Measurements from ENCODE around the gene SYP.
"Not testable (repeated sequence)": the region's sequence is repeated elsewhere in the genome, so short reads cannot be mapped to it uniquely, and the experiment has no call there.

Gene SYP

GRCh38 chrX:49165901-49166881, 33.8 kb downstream of the SYP start:
- peak; percentile 48 to 73 for DNase-seq

GRCh38 chrX:49164589-49165360, 35.2 kb downstream of the SYP start:
- DNase-seq: no peak

- DNase-seq: peak; percentile 75
These were observed 36.2 kb downstream of the SYP start for GRCh38 chrX:49163555-49164419.

GRCh38 chrX:49162620-49163019, 37.4 kb downstream of the SYP start, which contains the start of gene MAGIX:
MAGIX (plus strand) TSS chrX:49162758; CDS start chrX:49162890, 132 bp downstream.
- no peak for DNase-seq

GRCh38 chrX:49161632-49162031, 38.4 kb downstream of the SYP start:
- DNase-seq: no peak

- no peak for DNase-seq
These were observed 39.1 kb downstream of the SYP start for GRCh38 chrX:49160908-49161307.

- no peak for DNase-seq
These were observed 42.8 kb downstream of the SYP start for GRCh38 chrX:49157194-49157593.

- DNase-seq: peak; percentile 80 to 83
These were observed 43.8 kb downstream of the SYP start for GRCh38 chrX:49155900-49156837.

- peak in 1 of 2 experiments; percentile 21 for DNase-seq
These were observed 44.6 kb downstream of the SYP start for GRCh38 chrX:49155243-49155899.

GRCh38 chrX:49153467-49153866, 46.5 kb downstream of the SYP start:
- no peak for DNase-seq

- DNase-seq: not testable (repeated sequence)
These were observed 50.7 kb downstream of the SYP start for GRCh38 chrX:49149291-49149690.

- DNase-seq: not testable (repeated sequence)
These were observed 51.4 kb downstream of the SYP start for GRCh38 chrX:49148390-49149100.

- no peak for DNase-seq
These were observed 52.1 kb downstream of the SYP start for GRCh38 chrX:49147936-49148335.

GRCh38 chrX:49147282-49147681, 52.7 kb downstream of the SYP start:
- DNase-seq: no peak

- DNase-seq: peak in 1 of 2 experiments; percentile 5
These were observed 56.8 kb downstream of the SYP start for GRCh38 chrX:49143154-49143553.

GRCh38 chrX:49142264-49142663, 57.7 kb downstream of the SYP start:
- not testable (repeated sequence) for DNase-seq

GRCh38 chrX:49139713-49140112, 60.3 kb downstream of the SYP start:
- no peak for DNase-seq

All from stimulated activated CD4-positive, alpha-beta T cell treated with anti-CD3 and anti-CD28 coated beads, Interleukin-4, amount 100 ng/mL, for 4 hours (primary cell).